DND-41 (cell line): ENCODE data around the gene HLA-DOA.

ENCODE experiments used
- ATAC-seq: fragments of 200-7000 bp; cut with Tn5 transposase; 3 replicates; pipeline ENCODE4 v1.9.1; 2021; ENCODE audit warnings: low read depth; ENCODE audit not compliant: insufficient read depth
- DNase-seq: peaks from one replicate; pipeline ENCODE4 v3.0.0-alpha.2; 2020
- H2AFZ ChIP-seq: 2 replicates; pipeline ENCODE4 v1.6.0; 2012; ENCODE audit warnings: low read depth, low read length
- H3K27ac ChIP-seq: 2 replicates; pipeline ENCODE4 v1.5.1; 2012; ENCODE audit warnings: low read length, inconsistent platforms
- H3K27me3 ChIP-seq: fragments of 200-600 bp; sonication (generic); 2 replicates; pipeline ENCODE4 v1.6.0; 2012; ENCODE audit warnings: low read length, mild to moderate bottlenecking, inconsistent platforms; ENCODE audit not compliant: insufficient read depth, poor library complexity
- H3K36me3 ChIP-seq: 2 replicates; pipeline ENCODE4 v1.5.1; 2012; ENCODE audit warnings: low read length, inconsistent platforms; ENCODE audit not compliant: insufficient read depth
- H3K4me1 ChIP-seq: 2 replicates; pipeline ENCODE4 v1.5.1; 2012; ENCODE audit warnings: mild to moderate bottlenecking, low read length; ENCODE audit not compliant: insufficient read depth
- H3K4me2 ChIP-seq: 2 replicates; pipeline ENCODE4 v1.6.0; 2012; ENCODE audit warnings: mild to moderate bottlenecking, moderate library complexity, low read length, inconsistent platforms; ENCODE audit not compliant: insufficient read depth
- H3K4me3 ChIP-seq, 2 experiments: fragments of 200-600 bp in 1 of 2; shearing (Covaris generic) in 1 of 2; 2 replicates each; pipeline ENCODE4 v1.5.1; 2012 to 2016; ENCODE audit warnings: inconsistent platforms in 2 of 2, low read length in 2 of 2, mild to moderate bottlenecking in 2 of 2, low read depth in 1 of 2, moderate library complexity in 1 of 2
- H3K79me2 ChIP-seq: 2 replicates; pipeline ENCODE4 v1.6.0; 2012; ENCODE audit warnings: low read length, inconsistent platforms; ENCODE audit not compliant: insufficient read depth
- H3K9ac ChIP-seq: 2 replicates; pipeline ENCODE4 v1.6.0; 2012; ENCODE audit warnings: low read depth, mild to moderate bottlenecking, inconsistent platforms, low read length, moderate library complexity
- H3K9me3 ChIP-seq: 2 replicates; pipeline ENCODE4 v1.5.1; 2012; ENCODE audit warnings: low read length, moderate library complexity, mild to moderate bottlenecking, inconsistent platforms; ENCODE audit not compliant: insufficient read depth, severe bottlenecking
- H4K20me1 ChIP-seq: 2 replicates; pipeline ENCODE4 v1.6.0; 2012; ENCODE audit warnings: low read length; ENCODE audit not compliant: insufficient read depth
- EZH2 ChIP-seq: IDR thresholded peaks from 3 replicates; pipeline ENCODE4 v1.6.1; 2012; ENCODE audit warnings: borderline replicate concordance, low read depth, mild to moderate bottlenecking, moderate library complexity, low read length, inconsistent platforms; ENCODE audit not compliant: severe bottlenecking
- TF ChIP-seq, protein P1 (sequence below): IDR thresholded peaks from 2 replicates; pipeline ENCODE4 v1.5.1; 2012; ENCODE audit warnings: borderline replicate concordance, low read length, moderate library complexity, mild to moderate bottlenecking; ENCODE audit not compliant: poor library complexity, severe bottlenecking; ENCODE audit errors: extremely low read depth

Gene HLA-DOA

DNA sequence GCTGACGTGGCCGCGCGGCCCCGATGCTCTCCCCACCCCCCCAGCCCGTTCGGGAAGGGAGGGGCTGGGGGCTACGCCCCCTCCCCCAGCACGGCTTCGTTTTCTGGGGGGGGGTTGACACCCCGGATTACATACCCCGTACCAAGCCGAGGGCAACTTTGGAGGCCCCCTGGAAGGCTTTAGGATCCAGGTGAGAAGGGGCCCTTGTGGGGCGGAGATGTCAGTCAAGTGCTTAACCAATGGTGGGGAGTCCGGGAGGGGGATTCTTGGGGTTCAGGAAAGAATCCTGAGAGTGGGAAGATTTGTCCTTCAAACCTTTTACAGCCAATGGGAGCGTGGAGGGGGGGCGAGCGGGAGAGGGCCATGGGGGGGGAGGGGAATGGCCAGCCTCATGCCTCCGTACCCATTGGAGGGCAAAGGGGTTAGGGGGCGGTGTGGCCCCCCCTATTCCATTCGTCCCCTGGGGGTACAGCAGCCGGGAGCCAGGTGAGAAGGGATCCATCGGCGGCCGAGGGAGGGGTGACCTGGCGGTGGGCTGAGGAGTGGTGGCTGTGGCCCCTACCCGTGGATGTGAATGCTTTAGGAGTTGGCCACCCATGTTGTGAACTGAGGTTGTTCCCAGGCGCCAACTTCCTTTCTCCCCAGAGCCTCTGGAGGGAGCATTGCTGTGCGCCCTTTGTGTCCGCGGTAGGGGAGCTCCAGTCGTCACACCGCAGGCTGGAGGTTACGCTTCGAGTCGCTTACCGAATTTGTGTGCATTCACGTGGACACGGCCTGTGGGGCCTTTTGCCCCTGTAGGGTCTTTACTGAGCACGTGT is 40.3 kb downstream of the HLA-DOA start:
- Histone ChIP-seq H3K27me3 (no peaks in the 10 kb centered on the region), H3K4me2 (peak overlapping the region; percentile 70), H3K79me2 (peaks cover 81% of the 10 kb centered on the region), H3K4me1 (peaks cover 26% of the 10 kb centered on the region), H3K4me3 (peak overlapping the region; percentile 53 to 62), H2AFZ (peak overlapping the region; percentile 45; the same call in 1 of the 2 replicates), H3K27ac (peak overlapping the region; percentile 96), H3K9ac (peak overlapping the region; percentile 89), H4K20me1 (peaks cover 19% of the 10 kb centered on the region), H3K9me3 (no peaks in the 10 kb centered on the region), H3K36me3 (peaks cover 32% of the 10 kb centered on the region)
- ATAC-seq: peak; percentile 8
- TF ChIP-seq, protein P1, sequence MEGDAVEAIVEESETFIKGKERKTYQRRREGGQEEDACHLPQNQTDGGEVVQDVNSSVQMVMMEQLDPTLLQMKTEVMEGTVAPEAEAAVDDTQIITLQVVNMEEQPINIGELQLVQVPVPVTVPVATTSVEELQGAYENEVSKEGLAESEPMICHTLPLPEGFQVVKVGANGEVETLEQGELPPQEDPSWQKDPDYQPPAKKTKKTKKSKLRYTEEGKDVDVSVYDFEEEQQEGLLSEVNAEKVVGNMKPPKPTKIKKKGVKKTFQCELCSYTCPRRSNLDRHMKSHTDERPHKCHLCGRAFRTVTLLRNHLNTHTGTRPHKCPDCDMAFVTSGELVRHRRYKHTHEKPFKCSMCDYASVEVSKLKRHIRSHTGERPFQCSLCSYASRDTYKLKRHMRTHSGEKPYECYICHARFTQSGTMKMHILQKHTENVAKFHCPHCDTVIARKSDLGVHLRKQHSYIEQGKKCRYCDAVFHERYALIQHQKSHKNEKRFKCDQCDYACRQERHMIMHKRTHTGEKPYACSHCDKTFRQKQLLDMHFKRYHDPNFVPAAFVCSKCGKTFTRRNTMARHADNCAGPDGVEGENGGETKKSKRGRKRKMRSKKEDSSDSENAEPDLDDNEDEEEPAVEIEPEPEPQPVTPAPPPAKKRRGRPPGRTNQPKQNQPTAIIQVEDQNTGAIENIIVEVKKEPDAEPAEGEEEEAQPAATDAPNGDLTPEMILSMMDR: peak; percentile 52
- no peak for TF ChIP-seq EZH2
- DNase-seq: peak; percentile 88

DNA sequence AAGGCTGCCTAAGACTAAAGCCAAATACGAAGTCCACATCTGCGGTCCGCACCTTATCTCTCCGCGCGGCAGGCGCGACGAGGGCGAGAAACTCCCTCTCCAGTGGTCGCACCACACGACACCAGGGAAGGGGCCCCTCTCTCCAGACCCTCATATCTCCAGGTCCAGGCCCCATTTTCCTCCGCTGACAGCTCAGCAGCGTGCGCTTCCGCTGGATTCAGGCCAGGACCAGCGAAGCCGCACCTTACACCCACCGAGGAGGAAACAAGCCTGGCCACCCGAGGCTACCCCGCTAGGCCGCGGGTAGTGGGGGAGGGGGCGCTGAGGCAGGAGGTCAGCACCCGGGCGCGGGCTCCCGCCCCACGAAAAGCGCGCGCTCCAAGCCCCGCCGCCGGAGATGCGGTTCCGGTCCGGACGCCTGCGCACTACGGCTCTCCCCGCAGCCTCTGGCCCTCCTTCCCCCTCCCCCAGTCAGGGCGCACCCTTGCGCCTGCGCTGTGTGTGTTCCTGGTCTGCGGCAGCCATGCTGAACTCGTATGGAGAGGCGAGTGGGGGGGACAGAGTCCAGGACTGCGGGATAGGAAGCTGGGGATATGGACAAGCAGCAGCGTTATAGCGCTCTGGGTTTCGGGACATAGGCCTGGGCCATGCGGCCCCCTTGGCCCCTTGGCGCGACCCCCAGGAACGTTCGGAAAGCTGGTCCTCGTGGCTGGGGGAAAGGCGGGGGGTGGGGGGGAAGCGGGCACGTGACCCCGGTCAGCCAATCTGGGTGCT is 41.1 kb downstream of the HLA-DOA start, which contains the start of gene BRD2:
Gene BRD2, plus strand, starts transcription at position 502 of the 774 bp plus-strand sequence. CDS start 4,305 bp downstream, outside the sequence.
- peaks cover 20% of the 10 kb centered on the region for H3K4me1 ChIP-seq
- H3K79me2 ChIP-seq: peaks cover 73% of the 10 kb centered on the region
- peak within 1 kb of the TSS; percentile 89 for H3K9ac ChIP-seq
- H3K27ac ChIP-seq: peak within 1 kb of the TSS; percentile 96
- H4K20me1 ChIP-seq: peaks cover 11% of the 10 kb centered on the region
- ATAC-seq (peak; percentile 39), DNase-seq (peak; percentile 97)
- H3K4me3 ChIP-seq: peak within 1 kb of the TSS; percentile 53 to 62
- TF ChIP-seq, protein P1: no peak
- no peak for TF ChIP-seq EZH2
- peak within 1 kb of the TSS; percentile 83 for H2AFZ ChIP-seq
- no peaks in the 10 kb centered on the region for H3K27me3 ChIP-seq
- peaks cover 25% of the 10 kb centered on the region for H3K36me3 ChIP-seq
- peak within 1 kb of the TSS; percentile 70 for H3K4me2 ChIP-seq
- no peaks in the 10 kb centered on the region for H3K9me3 ChIP-seq

DNA sequence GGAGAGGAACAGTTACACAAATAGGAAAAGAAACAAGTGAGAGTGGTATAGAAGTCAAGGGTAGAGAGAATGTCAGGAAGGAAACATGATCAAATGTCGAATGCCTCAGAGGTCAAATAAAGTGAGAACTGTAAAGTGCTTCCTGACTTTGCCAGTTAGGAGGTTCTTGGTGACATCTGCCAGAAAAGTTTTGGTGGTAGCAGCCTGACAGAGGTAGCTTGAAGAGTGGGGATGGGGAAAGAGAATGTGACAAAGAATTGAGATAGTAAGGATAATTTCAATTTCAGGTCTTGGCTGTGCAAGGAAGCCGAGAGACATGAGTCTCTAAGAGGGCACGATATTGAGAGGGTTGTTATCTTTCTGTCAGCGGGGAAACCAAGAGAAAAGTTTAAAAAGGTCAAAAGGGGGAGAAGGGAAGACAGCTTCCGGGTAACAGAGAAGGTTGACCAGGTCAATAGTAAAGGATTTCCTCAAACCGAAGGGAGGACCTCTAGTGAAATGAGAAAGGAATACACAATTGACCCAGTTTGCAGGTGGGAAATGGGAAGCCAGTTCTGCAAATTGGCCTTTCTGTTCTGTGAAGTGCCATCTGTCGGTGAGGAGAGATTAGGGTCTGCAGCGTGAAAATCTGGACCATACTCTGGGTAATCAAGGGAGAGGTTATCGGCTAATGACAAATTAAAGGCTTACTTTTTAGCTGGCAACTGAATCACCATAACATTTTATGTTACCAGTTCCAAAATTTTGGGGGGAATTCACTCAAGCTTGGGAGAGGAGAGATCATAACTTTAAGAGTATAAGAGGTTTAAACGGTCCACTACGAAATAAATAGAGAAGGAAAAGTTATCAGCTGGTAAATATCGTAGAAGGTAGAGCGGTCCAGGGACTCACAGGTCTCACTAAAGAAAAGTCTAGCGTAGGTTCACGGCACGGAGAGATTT is 42.0 kb downstream of the HLA-DOA start:
- peak overlapping the region; percentile 70 for H3K4me2 ChIP-seq
- H3K27me3 ChIP-seq: no peaks in the 10 kb centered on the region
- DNase-seq (peak; percentile 58), ATAC-seq (no peak)
- peak overlapping the region; percentile 53 to 62 for H3K4me3 ChIP-seq
- H3K79me2 ChIP-seq: peaks cover 65% of the 10 kb centered on the region
- peak overlapping the region; percentile 96 for H3K27ac ChIP-seq
- H4K20me1 ChIP-seq: peaks cover 3% of the 10 kb centered on the region; the same call in 1 of the 2 replicates
- peak overlapping the region; percentile 89 for H3K9ac ChIP-seq
- peaks cover 16% of the 10 kb centered on the region for H3K36me3 ChIP-seq
- peak overlapping the region; percentile 83 for H2AFZ ChIP-seq
- TF ChIP-seq, protein P1: peak; percentile 82
- TF ChIP-seq EZH2: no peak
- H3K9me3 ChIP-seq: no peaks in the 10 kb centered on the region
- peaks cover 20% of the 10 kb centered on the region for H3K4me1 ChIP-seq
